ENCODE results near the gene MRPS7.

GRCh38 chr17:75262112-75262606, 480 bp downstream of the MRPS7 start:
- TF ChIP-seq SREBF2 (IDR thresholded peaks at IDR 0.05; ENCODE audit: low read length) (no peak), ZNF687 (IDR thresholded peaks at IDR 0.05) (no peak), CTCF (IDR thresholded peaks at IDR 0.05 in 2 of 3, conservative IDR thresholded peaks at IDR 0.05 in 1 of 3; ENCODE audit: control insufficient read depth in 2 of 3, extremely low read depth in 1 of 3, insufficient read depth in 1 of 3, low read depth in 3 of 3, low read length in 3 of 3) (no peak), NRF1 (conservative IDR thresholded peaks at IDR 0.05; ENCODE audit: low read depth, low read length) (no peak), YY1 (IDR thresholded peaks at IDR 0.05; ENCODE audit: low read depth, low read length) (no peak), BMI1 (IDR thresholded peaks at IDR 0.05; ENCODE audit: borderline replicate concordance) (no peak), E2F4 (IDR thresholded peaks at IDR 0.05; ENCODE audit: low read depth, low read length) (no peak), CHD2 (IDR thresholded peaks at IDR 0.05; ENCODE audit: borderline replicate concordance, low read depth, low read length) (no peak), SP1 (IDR thresholded peaks at IDR 0.05; ENCODE audit: low read depth, low read length) (no peak), ZNF274 (IDR thresholded peaks at IDR 0.05; ENCODE audit: insufficient read depth, insufficient read length) (no peak), SMARCA5 (IDR thresholded peaks at IDR 0.05) (no peak), EP300 (IDR thresholded peaks at IDR 0.05; ENCODE audit: borderline replicate concordance in 1 of 2, control insufficient read depth in 1 of 2, low read depth in 2 of 2, low read length in 2 of 2) (no peak), RAD21 (IDR thresholded peaks at IDR 0.05; ENCODE audit: insufficient read depth, low read depth, low read length) (no peak), TCF12 (IDR thresholded peaks at IDR 0.05; ENCODE audit: low read depth, low read length) (no peak)
